RWPE2 (cell line): ENCODE results near the gene SEC31B.
A peak's percentile ranks its signal among the peaks of the same experiment; 100 is the strongest.

Experiments
- ATAC-seq: fragments of 200-7000 bp; cut with Tn5 transposase; 3 replicates; pipeline ENCODE4 v1.9.1; 2021; ENCODE audit warnings: low read depth
- DNase-seq: peaks from one replicate; pipeline ENCODE4 v3.0.0-alpha.2; 2020; ENCODE audit warnings: low spot score
- H3K27ac ChIP-seq: fragments of 450-650 bp; 2 replicates; pipeline ENCODE4 v1.5.1; 2017; ENCODE audit warnings: mild to moderate bottlenecking; ENCODE audit not compliant: poor library complexity, severe bottlenecking
- H3K27me3 ChIP-seq: fragments of 250-450 bp; sonication (Bioruptor Pico); 2 replicates; pipeline ENCODE4 v1.5.1; 2021; ENCODE audit warnings: mild to moderate bottlenecking, moderate library complexity; ENCODE audit not compliant: insufficient read depth, poor library complexity, severe bottlenecking
- H3K36me3 ChIP-seq: fragments of 250-450 bp; sonication (Bioruptor Pico); 2 replicates; pipeline ENCODE4 v1.5.1; 2020; ENCODE audit warnings: low read depth, mild to moderate bottlenecking, moderate library complexity
- H3K4me1 ChIP-seq: fragments of 250-450 bp; sonication (Bioruptor Pico); 2 replicates; pipeline ENCODE4 v1.5.1; 2021; ENCODE audit warnings: mild to moderate bottlenecking, moderate library complexity; ENCODE audit not compliant: insufficient read depth, poor library complexity, severe bottlenecking
- H3K4me3 ChIP-seq: fragments of 250-450 bp; sonication (Bioruptor Pico); 2 replicates; pipeline ENCODE4 v1.5.1; 2021; ENCODE audit warnings: mild to moderate bottlenecking, moderate library complexity; ENCODE audit not compliant: severe bottlenecking
- H3K9me3 ChIP-seq: fragments of 250-450 bp; sonication (Bioruptor Pico); 2 replicates; pipeline ENCODE4 v1.5.1; 2021; ENCODE audit warnings: mild to moderate bottlenecking, moderate library complexity; ENCODE audit not compliant: severe bottlenecking
- CTCF ChIP-seq: fragments of 450-650 bp; IDR thresholded peaks from one replicate; pipeline ENCODE4 v1.5.1; 2017; ENCODE audit warnings: mild to moderate bottlenecking, moderate library complexity; ENCODE audit not compliant: poor library complexity, severe bottlenecking

SEC31B gene

GRCh38 chr10:100524206-100524605 is 4.5 kb upstream of the SEC31B start:
- no peak overlapping the region for H3K4me3 ChIP-seq
- H3K36me3 ChIP-seq, result peaks cover 41% of the 10 kb centered on the region
- no peaks in the 10 kb centered on the region for H3K27me3 ChIP-seq
- H3K9me3 ChIP-seq, result no peaks in the 10 kb centered on the region
- no peak overlapping the region for H3K27ac ChIP-seq
- H3K4me1 ChIP-seq, result peaks cover 14% of the 10 kb centered on the region
- TF ChIP-seq CTCF, result no peak
- ATAC-seq (no peak), DNase-seq (no peak)

DNA sequence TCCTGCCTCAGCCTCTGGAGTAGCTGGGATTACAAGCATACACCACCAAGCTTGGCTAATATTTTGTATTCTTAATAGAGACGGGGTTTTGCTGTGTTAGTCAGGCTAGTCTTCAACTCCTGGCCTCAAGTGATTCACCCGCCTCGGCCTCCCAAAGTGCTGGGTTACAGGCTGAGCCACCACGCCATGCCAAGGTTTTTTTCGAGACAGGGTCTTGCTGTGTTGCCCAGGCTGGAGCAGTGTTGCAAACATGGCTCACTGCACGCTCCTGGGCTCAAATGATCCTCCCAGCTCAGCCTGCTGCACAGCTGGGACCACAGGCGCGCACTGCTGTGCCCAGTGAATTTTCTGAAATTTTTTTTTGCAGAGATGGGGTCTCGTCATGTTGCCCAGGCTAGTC is 3.3 kb upstream of the SEC31B start:
- Histone ChIP-seq H3K4me3 (no peak overlapping the region), H3K9me3 (no peaks in the 10 kb centered on the region), H3K27ac (peak overlapping the region; percentile 6), H3K4me1 (peaks cover 9% of the 10 kb centered on the region), H3K27me3 (no peaks in the 10 kb centered on the region), H3K36me3 (peaks cover 32% of the 10 kb centered on the region)
- ATAC-seq, result no peak
- TF ChIP-seq CTCF, result no peak
- no peak for DNase-seq

DNA sequence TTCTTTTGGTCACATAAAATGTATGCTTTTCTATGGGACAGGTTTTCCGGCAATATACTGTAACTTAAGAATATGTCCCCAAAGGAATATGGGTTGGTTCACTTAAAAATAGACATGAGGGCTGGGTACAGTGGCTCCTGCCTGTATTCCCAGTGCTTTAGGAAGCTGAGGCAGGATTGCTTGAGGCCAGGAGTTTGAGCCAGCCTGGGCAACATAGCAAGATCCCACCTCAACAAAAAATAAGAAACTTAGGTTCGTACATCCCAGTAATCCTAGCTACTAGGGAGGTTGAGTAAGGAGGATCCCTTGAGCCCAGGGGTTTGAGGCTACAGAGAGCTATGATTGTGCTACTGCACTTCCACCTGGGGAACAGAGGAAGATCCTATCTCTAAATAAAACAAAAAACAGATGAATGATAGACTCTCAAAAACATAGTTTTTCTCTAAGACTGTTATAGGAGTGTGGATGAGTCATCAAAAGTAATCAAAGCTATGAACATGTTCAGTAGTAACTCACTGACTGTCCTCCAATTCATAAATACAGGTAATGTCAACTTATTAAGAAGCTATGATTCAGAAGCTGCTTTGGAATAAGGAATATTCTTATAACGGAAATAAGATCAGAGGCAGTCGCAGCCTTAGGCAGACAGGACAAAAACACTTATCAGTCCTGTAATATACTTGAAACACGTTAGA is 2.6 kb upstream of the SEC31B start:
- ATAC-seq, result peak; percentile 50
- peaks cover 25% of the 10 kb centered on the region for H3K36me3 ChIP-seq
- no peak for DNase-seq
- no peak overlapping the region for H3K4me3 ChIP-seq
- TF ChIP-seq CTCF, result no peak
- H3K27ac ChIP-seq, result peak overlapping the region; percentile 6
- no peaks in the 10 kb centered on the region for H3K9me3 ChIP-seq
- peaks cover 9% of the 10 kb centered on the region for H3K4me1 ChIP-seq
- no peaks in the 10 kb centered on the region for H3K27me3 ChIP-seq

- no peaks in the 10 kb centered on the region for H3K9me3 ChIP-seq
- ATAC-seq, result peak; percentile 77
- TF ChIP-seq CTCF, result no peak
- H3K27ac ChIP-seq, result peak overlapping the region; percentile 41
- H3K4me3 ChIP-seq, result no peak overlapping the region
- H3K36me3 ChIP-seq, result peaks cover 11% of the 10 kb centered on the region
- H3K27me3 ChIP-seq, result no peaks in the 10 kb centered on the region
- no peak for DNase-seq
- H3K4me1 ChIP-seq, result peaks cover 9% of the 10 kb centered on the region
Measured at GRCh38 chr10:100520811-100521210, 1.1 kb upstream of the SEC31B start.

GRCh38 chr10:100518761-100519241 is 860 bp downstream of the SEC31B start:
- DNase-seq (no peak), ATAC-seq (peak; percentile 47)
- Histone ChIP-seq H3K27ac (no peak overlapping the region), H3K9me3 (no peaks in the 10 kb centered on the region), H3K27me3 (no peaks in the 10 kb centered on the region), H3K4me1 (peaks cover 9% of the 10 kb centered on the region), H3K36me3 (peaks cover 5% of the 10 kb centered on the region; the same call in 1 of the 2 replicates), H3K4me3 (no peak overlapping the region)
- TF ChIP-seq CTCF, result peak; percentile 88
